Natural killer cell (primary cell): Measurements from ENCODE around the gene LACTBL1. TPM values are rescaled to one million over a fixed set of nuclear protein-coding genes. Genes with fewer than 3 reads are reported as not detected.
"Not testable (repeated sequence)": the region's sequence is repeated elsewhere in the genome, so short reads cannot be mapped to it uniquely, and the experiment has no call there.

Source experiments
- ATAC-seq, 3 donors: fragments of 150-1000 bp in 2 of 3; fragments of 200-7000 bp in 1 of 3; cut with Tn5 transposase; 1 replicate in 1 of 3; 2 replicates in 2 of 3; pipeline ENCODE4 v1.10.0; 2021; ENCODE audit warnings: mild to moderate bottlenecking in 2 of 3, moderate library complexity in 2 of 3
- DNase-seq, 2 donors: peaks; one replicate each; pipeline versions ENCODE4 v3.0.0 to v3.0.0-alpha.2; 2013 to 2021; ENCODE audit warnings: mixed read lengths in 1 of 2
- H3K27ac ChIP-seq: one replicate; pipeline ENCODE4 v1.5.1; 2013; ENCODE audit warnings: mild to moderate bottlenecking, low read length
- H3K27me3 ChIP-seq: one replicate; pipeline ENCODE4 v1.6.1; 2013; ENCODE audit warnings: low read length; ENCODE audit not compliant: control insufficient read depth, insufficient read depth
- H3K36me3 ChIP-seq: one replicate; pipeline ENCODE4 v1.6.1; 2013; ENCODE audit warnings: low read length; ENCODE audit not compliant: control insufficient read depth, insufficient read depth
- H3K4me1 ChIP-seq: one replicate; pipeline ENCODE4 v1.6.1; 2013; ENCODE audit warnings: low read length; ENCODE audit not compliant: control insufficient read depth, insufficient read depth
- H3K4me3 ChIP-seq: one replicate; pipeline ENCODE4 v1.5.1; 2013; ENCODE audit warnings: low read length
- H3K9me3 ChIP-seq: one replicate; pipeline ENCODE4 v1.6.1; 2013; ENCODE audit warnings: low read length; ENCODE audit not compliant: control insufficient read depth, insufficient read depth
- H3K27ac Mint-ChIP-seq, 2 donors: one replicate each; pipeline ENCODE4 v1.8.0; 2022; ENCODE audit warnings: mild to moderate bottlenecking in 2 of 2, mixed read lengths in 2 of 2, moderate library complexity in 1 of 2
- H3K27me3 Mint-ChIP-seq, 2 donors: one replicate each; pipeline ENCODE4 v1.8.0; 2022; ENCODE audit warnings: low read depth in 2 of 2, mixed read lengths in 2 of 2
- H3K36me3 Mint-ChIP-seq: one replicate; pipeline ENCODE4 v1.8.0; 2022; ENCODE audit warnings: mixed read lengths
- H3K4me1 Mint-ChIP-seq, 2 donors: one replicate each; pipeline ENCODE4 v1.8.0; 2022; ENCODE audit warnings: mixed read lengths in 2 of 2
- H3K4me3 Mint-ChIP-seq: one replicate; pipeline ENCODE4 v1.8.0; 2022; ENCODE audit warnings: mild to moderate bottlenecking, moderate library complexity, mixed read lengths
- H3K9me3 Mint-ChIP-seq, 2 donors: one replicate each; pipeline ENCODE4 v1.8.0; 2022; ENCODE audit warnings: mixed read lengths in 2 of 2
- WGBS: methylation state at CpG from one replicate; pipeline ENCODE4 v1.1.7; 2013; ENCODE audit warnings: missing lambda C conversion rate; ENCODE audit not compliant: insufficient coverage; 5-methylcytosine and 5-hydroxymethylcytosine counted together
- intact Hi-C: fragments of 100-400 bp; cut with micrococcal nuclease; formaldehyde crosslinking; loops from one replicate; pipeline ENCODE4 v1.14.2; 2022
- total RNA-seq, 4 donors: library from RNA; stranded (reverse); fragments of 120-200 nt in 1 of 4; gene quantifications; one replicate each; pipeline versions ENCODE4 v1.2.3 to v1.2.4, GENCODE V29; 2013 to 2022
- TF ChIP-seq, protein P1 (sequence below): fragments of 200-600 bp; IDR thresholded peaks from one replicate; pipeline ENCODE4 v1.8.0; 2022; ENCODE audit warnings: antibody characterized with exemption

Gene LACTBL1
- total RNA-seq, 3 donors from 2014 or later (not counting 1 experiment from before 2014, with no cell fraction given): not detected

DNA sequence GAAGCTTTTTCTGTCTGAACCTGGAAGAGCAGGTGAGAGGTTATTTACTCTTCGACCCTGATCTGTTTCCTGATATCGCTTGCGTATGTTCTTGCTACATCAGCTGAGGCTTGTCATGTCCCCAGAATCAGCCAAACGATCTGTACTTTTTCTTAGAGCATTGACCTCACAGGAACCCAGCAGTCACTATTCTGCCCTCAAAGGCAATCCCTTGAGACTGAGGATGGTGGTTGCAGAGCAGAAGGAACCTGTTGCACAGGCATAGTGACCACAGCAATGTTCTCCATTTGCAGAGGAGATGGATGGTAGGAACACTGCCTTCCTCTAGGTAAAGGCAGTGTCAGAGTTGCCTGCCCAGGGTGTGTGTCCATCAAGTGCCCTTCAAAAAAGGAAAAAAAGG, 11.3 kb upstream of the LACTBL1 start:
- 66% methylated on average over 4 of the region's 4 CpGs for WGBS

DNA sequence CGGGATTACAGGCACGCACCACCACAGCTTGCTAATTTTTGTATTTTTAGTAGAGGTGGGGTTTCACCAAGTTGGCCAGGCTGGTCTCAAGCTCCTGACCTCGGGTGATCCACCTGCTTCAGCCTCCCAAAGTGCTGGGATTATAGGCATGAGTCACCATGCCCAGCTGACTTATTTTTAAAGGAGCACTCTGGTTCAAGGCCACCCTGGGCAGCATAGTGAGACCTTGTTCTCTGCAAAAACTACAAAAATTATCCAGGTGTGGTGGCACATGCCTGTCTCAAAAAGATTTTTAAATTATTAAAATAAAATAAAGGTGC, 7.8 kb upstream of the LACTBL1 start:
- H3K9me3 Mint-ChIP-seq, H3K36me3 ChIP-seq, ATAC-seq, H3K27ac Mint-ChIP-seq, H3K4me1 Mint-ChIP-seq, H3K27me3 ChIP-seq, H3K9me3 ChIP-seq, H3K4me1 ChIP-seq, intact Hi-C loops, H3K4me3 ChIP-seq, H3K27ac ChIP-seq, H3K4me3 Mint-ChIP-seq, H3K36me3 Mint-ChIP-seq, DNase-seq: not testable (repeated sequence)
- 90% methylated on average over 3 of the region's 3 CpGs for WGBS
- peaks cover 6 to 12% of the 10 kb centered on the region in 2 donors for H3K27me3 Mint-ChIP-seq

More for the DNA sequence above, 11.3 kb upstream of the LACTBL1 start:
- Histone ChIP-seq H3K27me3 (no peaks in the 10 kb centered on the region), H3K9me3 (no peaks in the 10 kb centered on the region), H3K36me3 (no peaks in the 10 kb centered on the region), H3K4me1 (no peaks in the 10 kb centered on the region), H3K4me3 (no peak overlapping the region), H3K27ac (no peak overlapping the region)
- Mint-ChIP-seq H3K36me3 (no peaks in the 10 kb centered on the region), H3K9me3 (no peaks in the 10 kb centered on the region), H3K4me1 (no peaks in the 10 kb centered on the region), H3K27me3 (peaks cover 1 to 7% of the 10 kb centered on the region in 2 donors), H3K4me3 (no peak overlapping the region), H3K27ac (no peak overlapping the region)
- intact Hi-C loops: no loop called here
- TF ChIP-seq, protein P1, sequence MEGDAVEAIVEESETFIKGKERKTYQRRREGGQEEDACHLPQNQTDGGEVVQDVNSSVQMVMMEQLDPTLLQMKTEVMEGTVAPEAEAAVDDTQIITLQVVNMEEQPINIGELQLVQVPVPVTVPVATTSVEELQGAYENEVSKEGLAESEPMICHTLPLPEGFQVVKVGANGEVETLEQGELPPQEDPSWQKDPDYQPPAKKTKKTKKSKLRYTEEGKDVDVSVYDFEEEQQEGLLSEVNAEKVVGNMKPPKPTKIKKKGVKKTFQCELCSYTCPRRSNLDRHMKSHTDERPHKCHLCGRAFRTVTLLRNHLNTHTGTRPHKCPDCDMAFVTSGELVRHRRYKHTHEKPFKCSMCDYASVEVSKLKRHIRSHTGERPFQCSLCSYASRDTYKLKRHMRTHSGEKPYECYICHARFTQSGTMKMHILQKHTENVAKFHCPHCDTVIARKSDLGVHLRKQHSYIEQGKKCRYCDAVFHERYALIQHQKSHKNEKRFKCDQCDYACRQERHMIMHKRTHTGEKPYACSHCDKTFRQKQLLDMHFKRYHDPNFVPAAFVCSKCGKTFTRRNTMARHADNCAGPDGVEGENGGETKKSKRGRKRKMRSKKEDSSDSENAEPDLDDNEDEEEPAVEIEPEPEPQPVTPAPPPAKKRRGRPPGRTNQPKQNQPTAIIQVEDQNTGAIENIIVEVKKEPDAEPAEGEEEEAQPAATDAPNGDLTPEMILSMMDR: no peak
- peak in 1 of 3 donors; percentile 42 for ATAC-seq
- DNase-seq: no peak

DNA sequence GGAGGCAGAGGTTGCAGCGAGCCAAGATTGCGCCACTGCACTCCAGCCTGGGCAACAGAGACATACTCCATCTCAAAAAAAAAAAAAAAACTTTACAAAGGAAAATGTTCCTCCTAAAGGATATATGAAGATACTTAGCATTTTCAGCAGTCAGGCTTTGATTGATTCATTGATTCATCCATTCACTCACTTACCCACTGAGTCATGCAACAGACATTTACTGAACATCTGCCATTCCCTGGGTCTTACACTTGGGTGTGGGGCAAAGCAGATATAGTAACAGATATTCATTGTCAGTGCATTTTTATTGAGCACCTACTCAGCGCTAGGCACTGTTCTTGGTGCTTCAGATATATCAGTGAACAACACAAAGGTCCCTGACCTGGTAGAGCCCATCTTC, 5.6 kb upstream of the LACTBL1 start:
- TF ChIP-seq, protein P1: no peak
- Histone ChIP-seq H3K9me3 (no peaks in the 10 kb centered on the region), H3K4me3 (no peak overlapping the region), H3K36me3 (no peaks in the 10 kb centered on the region), H3K27ac (no peak overlapping the region), H3K27me3 (no peaks in the 10 kb centered on the region), H3K4me1 (no peaks in the 10 kb centered on the region)
- H3K4me3 Mint-ChIP-seq: no peak overlapping the region
- H3K27me3 Mint-ChIP-seq: peaks cover 9 to 21% of the 10 kb centered on the region in 2 donors
- H3K36me3 Mint-ChIP-seq: no peaks in the 10 kb centered on the region
- H3K9me3 Mint-ChIP-seq: no peaks in the 10 kb centered on the region
- H3K27ac Mint-ChIP-seq: no peak overlapping the region
- intact Hi-C loops: no loop called here
- DNase-seq (no peak), ATAC-seq (no peak)
- no peaks in the 10 kb centered on the region for H3K4me1 Mint-ChIP-seq
- WGBS: 96% methylated on average over 3 of the region's 3 CpGs

DNA sequence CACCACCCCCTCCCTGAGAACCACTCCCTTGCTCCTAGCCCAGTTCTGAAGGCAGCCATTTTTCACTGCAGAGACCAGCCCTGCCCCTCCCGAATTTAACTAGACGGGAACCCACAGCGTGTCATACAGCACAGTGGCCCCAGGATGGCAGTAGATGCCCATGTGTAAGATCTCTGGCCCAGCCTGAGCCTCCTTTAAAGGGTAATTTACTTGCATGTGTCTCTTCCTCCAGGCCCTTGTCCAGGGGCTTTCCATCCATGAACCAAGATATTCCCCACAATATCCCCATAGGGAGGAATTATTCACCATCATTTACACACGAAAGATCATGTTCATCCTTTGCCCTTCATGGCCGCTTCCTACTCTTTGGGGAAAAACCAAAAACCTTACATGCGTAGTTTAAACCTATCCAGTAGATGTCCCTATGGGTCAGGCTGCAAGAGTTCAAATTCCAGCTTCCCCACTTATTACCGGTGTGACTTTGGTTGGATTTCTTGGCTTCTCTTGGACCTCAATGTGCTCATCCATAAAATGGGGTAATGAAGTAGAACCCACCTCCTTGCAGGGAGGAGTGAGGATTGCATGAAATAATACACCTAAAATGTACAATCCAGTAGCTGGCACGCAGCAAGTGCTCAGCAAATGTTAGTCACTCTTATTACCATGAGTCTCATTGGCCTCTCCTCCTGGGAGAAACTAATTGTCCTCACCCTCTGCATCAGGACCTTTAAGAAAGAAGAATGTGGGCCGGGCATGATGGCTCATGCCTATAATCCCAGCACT, 4.0 kb upstream of the LACTBL1 start:
- Mint-ChIP-seq H3K4me3 (no peak overlapping the region), H3K36me3 (no peaks in the 10 kb centered on the region), H3K4me1 (no peaks in the 10 kb centered on the region), H3K27me3 (peaks cover 15 to 28% of the 10 kb centered on the region in 2 donors), H3K27ac (no peak overlapping the region), H3K9me3 (no peaks in the 10 kb centered on the region)
- H3K36me3 ChIP-seq: no peaks in the 10 kb centered on the region
- H3K4me1 ChIP-seq: no peaks in the 10 kb centered on the region
- 48% methylated on average over 8 of the region's 9 CpGs for WGBS
- TF ChIP-seq, protein P1: no peak
- H3K9me3 ChIP-seq: no peaks in the 10 kb centered on the region
- ATAC-seq: peak; percentile 72 to 98 (median 96)
- intact Hi-C loops: loop anchor here (1.0 to 2.0 kb wide), 2 partner anchors 208 to 428 kb away; no protein-coding TSS in a partner anchor
- H3K27ac ChIP-seq: no peak overlapping the region
- no peak overlapping the region for H3K4me3 ChIP-seq
- peak; percentile 35 to 69 for DNase-seq
- peaks cover 2% of the 10 kb centered on the region for H3K27me3 ChIP-seq
